A204.1 (cell line): ENCODE data around the gene RRAS.

ENCODE experiments used
- FAIRE-seq: peaks from 2 replicates; lab custom pipeline; 2012; peaks lifted over from hg19 to GRCh38; lab: Jason Lieb, UNC

RRAS gene

GRCh38 chr19:49594993-49595818 is 44.7 kb downstream of the RRAS start:
- no peak for FAIRE-seq

GRCh38 chr19:49594157-49594992 is 45.6 kb downstream of the RRAS start:
- FAIRE-seq = no peak

- FAIRE-seq = peak; percentile 72
These were observed 46.5 kb downstream of the RRAS start for GRCh38 chr19:49593233-49594113.

GRCh38 chr19:49592486-49593232 is 47.3 kb downstream of the RRAS start:
- FAIRE-seq = no peak

- FAIRE-seq = no peak
These were observed 48.0 kb downstream of the RRAS start for GRCh38 chr19:49591731-49592485.

- FAIRE-seq = no peak
These were observed 48.8 kb downstream of the RRAS start, which contains the start of gene PRR12 for GRCh38 chr19:49590971-49591730. TSS of gene PRR12 (plus strand) at chr19:49591182. CDS start at chr19:49591655, 473 bp downstream.

GRCh38 chr19:49590071-49590970 is 49.6 kb downstream of the RRAS start:
- FAIRE-seq = peak; percentile 95

- no peak for FAIRE-seq
These were observed 50.4 kb downstream of the RRAS start for GRCh38 chr19:49589502-49589905.

GRCh38 chr19:49588365-49589122 is 51.4 kb downstream of the RRAS start:
- no peak for FAIRE-seq

GRCh38 chr19:49587227-49587626 is 52.7 kb downstream of the RRAS start:
- FAIRE-seq = no peak
